Heart right ventricle (tissue), 16 donors: ENCODE measurements around the gene LYPD6B. TPM values are rescaled to one million over a fixed set of nuclear protein-coding genes. Genes with fewer than 3 reads are reported as not detected.

Experiments
- ATAC-seq, 8 donors: fragments of 200-7000 bp; cut with Tn5 transposase; one replicate each; pipeline ENCODE4 v1.9.1; 2020; ENCODE audit warnings: mild to moderate bottlenecking in 8 of 8, moderate library complexity in 8 of 8, moderate number of reproducible peaks in 1 of 8
- DNase-seq, 2 donors: peaks; one replicate each; pipeline ENCODE4 v3.0.0-alpha.2; 2020
- H3K27ac ChIP-seq, 10 donors: fragments of 200-600 bp; sonication (generic) in 2 of 10; one replicate each; pipeline versions ENCODE4 v1.5.0 to v1.8.0; 2020 to 2022; ENCODE audit warnings: mild to moderate bottlenecking in 3 of 10
- H3K27me3 ChIP-seq, 7 donors: fragments of 200-600 bp; one replicate each; pipeline ENCODE4 v1.8.0; 2021 to 2022; ENCODE audit warnings: mild to moderate bottlenecking in 2 of 7
- H3K36me3 ChIP-seq, 9 donors: fragments of 200-600 bp; sonication (generic) in 1 of 9; one replicate each; pipeline versions ENCODE4 v1.5.0 to v1.8.0; 2020 to 2022; ENCODE audit warnings: mild to moderate bottlenecking in 2 of 9
- H3K4me1 ChIP-seq, 9 donors: fragments of 200-600 bp; sonication (generic) in 1 of 9; one replicate each; pipeline versions ENCODE4 v1.5.0 to v1.8.0; 2020 to 2022; ENCODE audit warnings: mild to moderate bottlenecking in 4 of 9
- H3K4me3 ChIP-seq, 10 donors: fragments of 200-600 bp; sonication (generic) in 2 of 10; one replicate each; pipeline versions ENCODE4 v1.5.0 to v1.8.0; 2020 to 2022; ENCODE audit warnings: mild to moderate bottlenecking in 7 of 10, moderate library complexity in 2 of 10
- H3K9me3 ChIP-seq, 11 donors: fragments of 200-600 bp in 10 of 11; sonication (generic) in 2 of 11; one replicate each; pipeline versions ENCODE4 v1.5.0 to v1.8.0; 2013 to 2022; ENCODE audit warnings: mild to moderate bottlenecking in 2 of 11, control low read depth in 1 of 11, moderate library complexity in 1 of 11
- WGBS, 2 donors: extraction: QIAGEN DNeasy Blood & Tissue Kit; methylation state at CpG; one replicate each; pipeline ENCODE4 v1.1.7; 2013; ENCODE audit warnings: inconsistent platforms in 1 of 2; 5-methylcytosine and 5-hydroxymethylcytosine counted together
- intact Hi-C, 10 donors: fragments of 100-400 bp; cut with DNase I; formaldehyde crosslinking; loops; one replicate each; pipeline versions ENCODE4 v1.11.1 to v1.14.2; 2022
- polyA plus RNA-seq, 2 donors: library from polyadenylated mRNA; stranded (reverse); fragments of 200-250 nt; gene quantifications; one replicate each; pipeline ENCODE4 v1.2.3, GENCODE V29; 2013
- total RNA-seq, 10 donors: library from RNA; stranded (reverse); fragmentation: NEBNext Ultra II Directional in 3 of 10; extraction: Animal tissue kit (Norgen Biotek cat#: 25700) in 3 of 10; gene quantifications; one replicate each; pipeline versions ENCODE4 v1.2.1 to v1.2.4, GENCODE V29; 2021 to 2023
- TF ChIP-seq, protein P1 (sequence below), 9 donors: fragments of 200-600 bp; sonication (generic) in 2 of 9; IDR thresholded peaks; one replicate each; pipeline versions ENCODE4 v1.5.0 to v1.8.0; 2021 to 2022; ENCODE audit warnings: antibody characterized with exemption in 9 of 9, mild to moderate bottlenecking in 5 of 9, moderate library complexity in 1 of 9
- donor health status: Arrhythmogenic right ventricular cardiomyopathy.
- donor health status: ischemic (EF 13 %, LVEDD 7.1; RV severe dilation, severe dysfunction).
- donor health status: healthy with polysubstance abuse.
- donor health status: DM: no; HTN: yes; CAD: no.
- donor health status: DM: no; HTN: no; CAD: no.
- donor health status: ischemic (EF 25% LVEDD 6.9; RV normal size, moderate dysfunction).
- donor health status: ischemic (EF 25% LVEDD 5.7; RV mildly dilated, moderate dysfunction).
- donor health status: healthy.
- donor health status: DM: yes; HTN: yes; CAD: no.
- donor health status: Ischemic cardiomyopathy.
- donor health status: ischemic (EF 35%, LVEDD 5.7; RV mildly dilated, moderate dysfunction).
- donor health status: nonischemic (EF 11% LVEDD 7.7; RV severe dilation, severe dysfunction).
- donor health status: DM: yes; HTN: yes; CAD: no.
- donor health status: PGD.
- donor health status: ischemic (EF 29% LVEDD 5.4; RV normal size, mild dysfunction).
- donor health status: nonischemic (EF 23%, LVEDD 6.1; RV moderate dilation, normal function).

LYPD6B gene
- total and polyA plus RNA-seq, 12 donors = 0.21 TPM; not detected in 11

DNA sequence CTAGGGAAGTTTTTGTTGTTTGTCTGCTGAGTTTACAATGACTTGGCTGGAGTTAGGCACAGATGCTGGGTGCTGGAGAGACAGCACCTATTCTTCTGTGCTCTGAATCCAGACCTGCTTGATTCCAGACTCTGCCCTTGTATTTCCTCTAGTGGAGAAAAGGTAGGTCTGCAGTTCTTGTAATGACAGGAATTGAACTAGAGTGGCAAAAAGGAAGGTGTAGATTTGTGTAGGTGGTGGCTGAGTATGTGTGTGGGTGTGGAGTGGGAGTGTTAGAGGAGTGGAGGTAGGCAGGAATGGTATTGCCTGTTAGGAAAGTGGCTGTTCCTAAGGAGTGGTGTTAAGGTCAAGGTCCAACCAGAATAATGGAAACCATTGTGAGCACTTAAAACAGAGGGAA is 220.0 kb downstream of the LYPD6B start:
- ATAC-seq (no peak), DNase-seq (no peak)
- TF ChIP-seq, protein P1, sequence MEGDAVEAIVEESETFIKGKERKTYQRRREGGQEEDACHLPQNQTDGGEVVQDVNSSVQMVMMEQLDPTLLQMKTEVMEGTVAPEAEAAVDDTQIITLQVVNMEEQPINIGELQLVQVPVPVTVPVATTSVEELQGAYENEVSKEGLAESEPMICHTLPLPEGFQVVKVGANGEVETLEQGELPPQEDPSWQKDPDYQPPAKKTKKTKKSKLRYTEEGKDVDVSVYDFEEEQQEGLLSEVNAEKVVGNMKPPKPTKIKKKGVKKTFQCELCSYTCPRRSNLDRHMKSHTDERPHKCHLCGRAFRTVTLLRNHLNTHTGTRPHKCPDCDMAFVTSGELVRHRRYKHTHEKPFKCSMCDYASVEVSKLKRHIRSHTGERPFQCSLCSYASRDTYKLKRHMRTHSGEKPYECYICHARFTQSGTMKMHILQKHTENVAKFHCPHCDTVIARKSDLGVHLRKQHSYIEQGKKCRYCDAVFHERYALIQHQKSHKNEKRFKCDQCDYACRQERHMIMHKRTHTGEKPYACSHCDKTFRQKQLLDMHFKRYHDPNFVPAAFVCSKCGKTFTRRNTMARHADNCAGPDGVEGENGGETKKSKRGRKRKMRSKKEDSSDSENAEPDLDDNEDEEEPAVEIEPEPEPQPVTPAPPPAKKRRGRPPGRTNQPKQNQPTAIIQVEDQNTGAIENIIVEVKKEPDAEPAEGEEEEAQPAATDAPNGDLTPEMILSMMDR (IDR thresholded peaks at IDR 0.05) = no peak
- intact Hi-C loops = no loop called here
- H3K4me1 ChIP-seq = no peaks in the 10 kb centered on the region
- no peak overlapping the region for H3K4me3 ChIP-seq
- H3K36me3 ChIP-seq = no peaks in the 10 kb centered on the region
- no peak overlapping the region for H3K27ac ChIP-seq
- H3K27me3 ChIP-seq = no peaks in the 10 kb centered on the region
- H3K9me3 ChIP-seq = peaks cover 0 to 26% (median 0%) of the 10 kb centered on the region in 11 donors

DNA sequence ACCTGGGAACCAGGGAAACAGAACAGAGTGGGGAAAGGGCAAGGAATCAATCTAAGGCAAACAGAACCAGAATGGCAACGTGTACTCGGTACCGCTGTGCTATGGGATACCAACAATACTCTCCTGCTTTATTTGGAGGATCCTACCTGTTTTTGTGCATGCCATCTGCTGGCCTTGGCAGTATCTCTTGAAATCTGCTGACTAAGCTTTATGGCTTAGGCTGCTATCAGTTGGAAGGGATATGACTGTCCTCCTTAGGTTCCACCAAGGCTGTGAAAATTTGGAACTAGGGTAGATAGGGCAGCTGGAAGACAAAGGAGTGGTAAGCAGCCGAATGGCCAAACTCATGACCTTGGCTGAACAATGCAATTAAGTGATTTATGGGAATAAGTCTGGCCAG is 220.6 kb downstream of the LYPD6B start:
- Histone ChIP-seq H3K36me3 (no peaks in the 10 kb centered on the region), H3K4me3 (no peak overlapping the region), H3K27me3 (no peaks in the 10 kb centered on the region), H3K9me3 (peaks cover 0 to 20% (median 0%) of the 10 kb centered on the region in 11 donors), H3K4me1 (no peaks in the 10 kb centered on the region), H3K27ac (no peak overlapping the region)
- WGBS, 2 donors = 89 to 92% methylated on average over 4 of the region's 4 CpGs
- TF ChIP-seq, protein P1 (IDR thresholded peaks at IDR 0.05) = no peak
- ATAC-seq (no peak), DNase-seq (no peak)
- intact Hi-C loops = no loop called here

DNA sequence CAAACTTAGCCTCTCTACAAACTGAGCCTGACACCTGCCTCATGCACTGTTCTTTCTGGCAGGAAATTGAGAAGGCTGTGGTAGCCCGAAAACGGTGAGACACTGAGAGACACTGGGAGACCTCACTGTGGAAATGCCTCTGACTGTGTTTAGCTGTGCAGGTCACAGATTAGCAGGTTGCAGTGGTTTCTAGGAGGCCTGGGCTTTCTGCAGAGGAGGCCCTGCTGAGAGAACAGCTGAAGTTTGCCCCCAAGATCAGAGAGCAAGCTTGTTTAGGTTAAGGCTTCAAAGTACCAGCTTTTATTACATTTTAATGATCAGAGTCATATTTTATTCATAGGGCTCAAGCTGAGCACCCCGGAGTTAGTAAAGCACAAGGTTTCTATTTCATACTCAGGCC is 223.2 kb downstream of the LYPD6B start:
- intact Hi-C loops = no loop called here
- H3K36me3 ChIP-seq = no peaks in the 10 kb centered on the region
- ATAC-seq = no peak
- H3K4me1 ChIP-seq = no peaks in the 10 kb centered on the region
- TF ChIP-seq, protein P1 (IDR thresholded peaks at IDR 0.05) = no peak
- H3K4me3 ChIP-seq = no peak overlapping the region
- DNase-seq = no peak
- H3K27me3 ChIP-seq = peaks cover 0 to 5% (median 0%) of the 10 kb centered on the region in 7 donors
- 56 to 65% methylated on average over 3 of the region's 3 CpGs for WGBS, 2 donors
- no peaks in the 10 kb centered on the region for H3K9me3 ChIP-seq
- H3K27ac ChIP-seq = no peak overlapping the region

Other genes with a start within 250 kb of the LYPD6B start
- under 1 TPM; 0.21 to 0.94 (median 0.43) TPM for gene KIF5C, start 163.5 kb upstream of the LYPD6B start, total RNA-seq
- gene KIF5C, start 163.5 kb upstream of the LYPD6B start, polyA plus RNA-seq = under 1 TPM; 0.25 to 0.44 TPM